Kidney (tissue), 14 donors: ENCODE results near the gene CHAT. TPM values are rescaled to one million over a fixed set of nuclear protein-coding genes. Genes with fewer than 3 reads are reported as not detected.
A peak's percentile ranks its signal among the peaks of the same experiment; 100 is the strongest.

Source experiments
- DNase-seq, 5 donors: peaks; one replicate each; pipeline ENCODE4 v3.0.0-alpha.2; 2013 to 2020
- FAIRE-seq: peaks from 2 replicates; lab custom pipeline; 2012; peaks lifted over from hg19 to GRCh38; lab: Jason Lieb, UNC
- H3K27ac ChIP-seq, 2 donors: one replicate each; pipeline ENCODE4 v1.7.0; 2013; ENCODE audit warnings: low read depth in 2 of 2, low read length in 2 of 2, inconsistent platforms in 1 of 2
- H3K27me3 ChIP-seq: one replicate; pipeline ENCODE4 v1.7.1; 2013; ENCODE audit warnings: low read length, inconsistent platforms; ENCODE audit not compliant: control insufficient read depth, insufficient read depth
- H3K36me3 ChIP-seq, 3 donors: one replicate each; pipeline versions ENCODE4 v1.7.0 to v1.7.1; 2013; ENCODE audit warnings: low read length in 3 of 3, control low read depth in 1 of 3, inconsistent platforms in 1 of 3; ENCODE audit not compliant: insufficient read depth in 3 of 3, control insufficient read depth in 2 of 3
- H3K4me1 ChIP-seq, 3 donors: one replicate each; pipeline versions ENCODE4 v1.7.0 to v1.7.1; 2013; ENCODE audit warnings: low read length in 3 of 3, inconsistent platforms in 1 of 3, low read depth in 1 of 3; ENCODE audit not compliant: control insufficient read depth in 2 of 3, insufficient read depth in 2 of 3
- H3K4me3 ChIP-seq, 3 donors: one replicate each; pipeline versions ENCODE4 v1.7.0 to v1.8.1; 2013; ENCODE audit warnings: low read length in 3 of 3, control low read depth in 1 of 3, inconsistent platforms in 1 of 3
- H3K9ac ChIP-seq, 3 donors: one replicate each; pipeline versions ENCODE4 v1.7.0 to v1.7.1; 2013; ENCODE audit warnings: low read length in 3 of 3, control low read depth in 1 of 3, inconsistent platforms in 1 of 3
- H3K9me3 ChIP-seq, 3 donors: one replicate each; pipeline versions ENCODE4 v1.7.0 to v1.7.1; 2013; ENCODE audit warnings: low read length in 3 of 3, control low read depth in 1 of 3, inconsistent platforms in 1 of 3; ENCODE audit not compliant: control insufficient read depth in 2 of 3, insufficient read depth in 1 of 3
- CTCF ChIP-seq: IDR thresholded peaks from 3 replicates; pipeline ENCODE4 v1.5.1; 2012; ENCODE audit warnings: mild to moderate bottlenecking, moderate library complexity, borderline replicate concordance; ENCODE audit not compliant: insufficient read depth; ENCODE audit errors: extremely low read depth
- intact Hi-C: fragments of 100-400 bp; cut with DNase I; formaldehyde crosslinking; loops from one replicate; pipeline ENCODE4 v1.11.1; 2022
- polyA plus RNA-seq: library from polyadenylated mRNA; stranded (reverse); fragments of 350-450 nt; fragmentation: Illumina TruSeq; extraction: RNeasy Lipid Tissue Mini Kit (QIAGEN cat#74804); gene quantifications from one replicate; pipeline ENCODE4 v1.2.3, GENCODE V29; 2014; ENCODE audit warnings: low read depth, low replicate concordance; ENCODE audit not compliant: insufficient read depth
- total RNA-seq: library from RNA; stranded (reverse); fragmentation: NEBNext Ultra II Directional; extraction: Animal tissue kit (Norgen Biotek cat#: 25700); gene quantifications from one replicate; pipeline ENCODE4 v1.2.1, GENCODE V29; 2021
- donor health status: control.
- donor health status: control.
- donor health status: control.
- donor health status: control.
- donor health status: control.
- donor health status: DM: yes; HTN: yes; CAD: no.
- donor health status: Normal renal cell carcinoma (clear cell type).

The CHAT gene
- total and polyA plus RNA-seq, 2 donors from 2014 or later = not detected

- Histone ChIP-seq H3K27me3 (no peaks in the 10 kb centered on the region), H3K36me3 (no peaks in the 10 kb centered on the region), H3K9me3 (no peaks in the 10 kb centered on the region), H3K9ac (no peak overlapping the region), H3K4me3 (no peak overlapping the region), H3K4me1 (no peaks in the 10 kb centered on the region), H3K27ac (no peak overlapping the region)
- FAIRE-seq (no peak), DNase-seq (no peak)
- TF ChIP-seq CTCF = no peak
- intact Hi-C loops = no loop called here
These were observed 18.7 kb upstream of the CHAT start for GRCh38 chr10:49595003-49595712.

GRCh38 chr10:49595713-49596492 is 17.9 kb upstream of the CHAT start:
- Histone ChIP-seq H3K4me3 (no peak overlapping the region), H3K9me3 (no peaks in the 10 kb centered on the region), H3K4me1 (no peaks in the 10 kb centered on the region), H3K9ac (no peak overlapping the region), H3K27me3 (no peaks in the 10 kb centered on the region), H3K36me3 (no peaks in the 10 kb centered on the region), H3K27ac (no peak overlapping the region)
- TF ChIP-seq CTCF = no peak
- DNase-seq (no peak), FAIRE-seq (no peak)
- intact Hi-C loops = no loop called here

- Histone ChIP-seq H3K4me3 (no peak overlapping the region), H3K27me3 (no peaks in the 10 kb centered on the region), H3K36me3 (no peaks in the 10 kb centered on the region), H3K9ac (no peak overlapping the region), H3K4me1 (no peaks in the 10 kb centered on the region), H3K27ac (no peak overlapping the region), H3K9me3 (no peaks in the 10 kb centered on the region)
- TF ChIP-seq CTCF = no peak
- intact Hi-C loops = no loop called here
- no peak for FAIRE-seq
- DNase-seq = peak in 1 of 5 donors; percentile 4
These were observed 17.4 kb upstream of the CHAT start for GRCh38 chr10:49596493-49596809.
